Measurements from ENCODE around the gene XRCC6.

DNA sequence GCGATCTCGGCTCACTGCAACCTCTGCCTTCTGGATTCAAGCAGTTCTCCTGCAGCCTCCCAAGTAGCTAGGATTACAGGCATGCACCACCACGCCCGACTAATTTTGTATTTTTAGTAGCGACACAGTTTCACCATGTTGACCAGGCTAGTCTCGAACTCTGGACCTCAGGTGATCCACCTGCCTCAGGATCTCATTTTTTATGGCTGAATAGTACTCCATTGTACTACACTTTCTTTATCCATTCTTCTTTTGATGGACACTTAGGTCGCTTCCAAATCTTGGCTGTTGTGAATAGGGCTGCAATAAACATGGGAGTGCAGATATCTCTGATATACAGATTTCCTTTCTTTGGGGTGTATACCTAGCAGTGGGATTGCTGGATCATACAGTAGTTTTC lies 20.8 kb downstream of the XRCC6 start:
- TF ChIP-seq, protein P1, sequence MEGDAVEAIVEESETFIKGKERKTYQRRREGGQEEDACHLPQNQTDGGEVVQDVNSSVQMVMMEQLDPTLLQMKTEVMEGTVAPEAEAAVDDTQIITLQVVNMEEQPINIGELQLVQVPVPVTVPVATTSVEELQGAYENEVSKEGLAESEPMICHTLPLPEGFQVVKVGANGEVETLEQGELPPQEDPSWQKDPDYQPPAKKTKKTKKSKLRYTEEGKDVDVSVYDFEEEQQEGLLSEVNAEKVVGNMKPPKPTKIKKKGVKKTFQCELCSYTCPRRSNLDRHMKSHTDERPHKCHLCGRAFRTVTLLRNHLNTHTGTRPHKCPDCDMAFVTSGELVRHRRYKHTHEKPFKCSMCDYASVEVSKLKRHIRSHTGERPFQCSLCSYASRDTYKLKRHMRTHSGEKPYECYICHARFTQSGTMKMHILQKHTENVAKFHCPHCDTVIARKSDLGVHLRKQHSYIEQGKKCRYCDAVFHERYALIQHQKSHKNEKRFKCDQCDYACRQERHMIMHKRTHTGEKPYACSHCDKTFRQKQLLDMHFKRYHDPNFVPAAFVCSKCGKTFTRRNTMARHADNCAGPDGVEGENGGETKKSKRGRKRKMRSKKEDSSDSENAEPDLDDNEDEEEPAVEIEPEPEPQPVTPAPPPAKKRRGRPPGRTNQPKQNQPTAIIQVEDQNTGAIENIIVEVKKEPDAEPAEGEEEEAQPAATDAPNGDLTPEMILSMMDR (IDR thresholded peaks at IDR 0.05 in 2 of 3, conservative IDR thresholded peaks at IDR 0.05 in 1 of 3; ENCODE audit: borderline replicate concordance in 1 of 3, insufficient read depth in 1 of 3, low read depth in 2 of 3, low read length in 2 of 3) = no peak
- TF ChIP-seq SP1 (IDR thresholded peaks at IDR 0.05; ENCODE audit: low read depth) = no peak
- no peak for TF ChIP-seq EZH2 (IDR thresholded peaks at IDR 0.05)
- TF ChIP-seq POLR2AphosphoS5 (IDR thresholded peaks at IDR 0.05; ENCODE audit: low read depth, low read length) = no peak
- TF ChIP-seq EGR1 (IDR thresholded peaks at IDR 0.05; ENCODE audit: low read depth) = no peak
- no peak for TF ChIP-seq ZNF274 (IDR thresholded peaks at IDR 0.05; ENCODE audit: low read depth, low read length)
- no peak for TF ChIP-seq RAD21 (IDR thresholded peaks at IDR 0.05; ENCODE audit: low read depth)
- no peak for TF ChIP-seq SRF (IDR thresholded peaks at IDR 0.05; ENCODE audit: low read depth)
- TF ChIP-seq EZH2phosphoT487 (IDR thresholded peaks at IDR 0.05; ENCODE audit: borderline replicate concordance) = no peak
